ELR (cell line): ENCODE data around the gene MPHOSPH9.
"Not testable (repeated sequence)": the region's sequence is repeated elsewhere in the genome, so short reads cannot be mapped to it uniquely, and the experiment has no call there.

Source experiments
- DNase-seq: peaks from one replicate; pipeline ENCODE4 v3.0.0-alpha.2; 2015; ENCODE audit warnings: low read depth

The MPHOSPH9 gene

DNA sequence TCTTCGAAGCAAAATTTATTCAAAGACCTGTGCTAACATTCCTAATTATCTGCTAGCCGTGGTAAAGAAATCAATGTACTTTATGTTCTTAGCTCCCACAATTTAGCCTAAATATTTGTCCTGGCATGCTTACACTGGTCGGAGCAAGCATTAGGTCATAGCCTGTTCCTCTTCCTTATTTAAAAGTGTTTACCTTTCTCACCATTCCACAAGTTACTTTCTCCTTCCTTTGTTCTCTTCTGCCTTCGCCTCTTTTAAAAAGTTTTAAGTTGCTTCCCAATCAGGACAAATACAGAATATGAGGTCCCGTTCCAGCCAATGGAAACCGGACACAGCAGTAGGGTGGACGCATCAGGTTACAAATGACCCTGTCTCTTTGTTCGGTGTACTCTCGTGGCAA lies 27.1 kb upstream of the MPHOSPH9 start:
- no peak for DNase-seq

- no peak for DNase-seq
Observed at GRCh38 chr12:123258593-123258992, 25.7 kb upstream of the MPHOSPH9 start.

- no peak for DNase-seq
Observed at GRCh38 chr12:123254853-123255446, 22.0 kb upstream of the MPHOSPH9 start.

GRCh38 chr12:123253641-123254459 lies 20.9 kb upstream of the MPHOSPH9 start:
- no peak for DNase-seq

GRCh38 chr12:123252365-123252764 lies 19.4 kb upstream of the MPHOSPH9 start:
- DNase-seq = not testable (repeated sequence)

DNA sequence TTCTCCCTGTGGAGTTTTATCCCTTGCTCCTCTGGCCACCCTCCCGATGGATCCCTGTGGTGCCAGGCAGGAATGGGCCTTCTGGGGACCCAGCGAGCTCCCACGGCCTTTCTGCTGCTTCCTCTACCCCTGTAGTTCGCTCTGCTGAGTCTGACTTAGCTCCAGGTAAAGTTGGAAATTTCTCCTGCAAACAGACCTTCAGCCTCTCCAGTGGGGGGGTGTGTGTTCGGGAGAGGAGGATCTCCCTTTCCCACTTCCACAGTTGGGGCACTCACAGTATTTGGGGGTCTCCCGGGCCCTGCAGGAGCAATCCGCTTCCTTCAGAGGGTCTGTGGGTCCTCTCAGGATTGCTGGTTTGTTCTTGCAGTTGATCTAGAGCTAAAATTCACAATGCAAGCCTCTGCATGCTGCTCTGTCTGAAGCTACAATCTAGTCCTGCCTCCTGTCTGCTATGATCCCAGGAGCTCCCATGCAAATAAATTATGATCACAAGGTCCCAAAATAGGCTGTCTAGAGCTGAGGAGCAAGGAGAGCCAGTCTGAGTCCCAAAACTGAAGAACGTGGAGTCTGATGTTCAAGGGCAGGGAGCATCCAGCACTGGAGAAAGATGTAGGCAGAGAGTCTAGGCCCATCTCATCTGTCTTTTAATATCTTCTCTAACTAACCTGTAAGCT lies 18.6 kb upstream of the MPHOSPH9 start:
- no peak for DNase-seq

GRCh38 chr12:123250471-123251383 lies 17.8 kb upstream of the MPHOSPH9 start:
- peak; percentile 10 for DNase-seq

GRCh38 chr12:123248996-123249741 lies 16.2 kb upstream of the MPHOSPH9 start:
- DNase-seq = not testable (repeated sequence)

DNA sequence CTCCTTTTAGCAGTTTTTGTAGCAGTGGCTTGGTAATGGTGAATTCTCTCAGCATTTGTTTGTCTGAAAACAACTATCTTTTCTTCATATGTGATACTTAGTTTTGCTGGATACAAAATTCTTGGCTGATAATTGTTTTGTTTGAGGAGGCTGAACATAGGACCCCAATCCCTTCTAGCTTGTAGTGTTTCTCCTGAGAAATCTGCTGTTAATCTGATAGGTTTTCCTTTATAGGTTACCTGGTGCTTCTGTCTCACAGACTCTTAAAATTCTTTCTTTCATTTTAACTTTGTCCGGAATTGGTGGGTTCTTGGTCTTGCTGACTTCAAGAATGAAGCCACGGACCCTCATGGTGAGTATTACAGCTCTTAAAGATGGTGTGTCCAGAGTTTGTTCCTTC lies 15.2 kb upstream of the MPHOSPH9 start:
- DNase-seq = not testable (repeated sequence)

- no peak for DNase-seq
Observed at GRCh38 chr12:123245678-123246077, 12.7 kb upstream of the MPHOSPH9 start.

DNA sequence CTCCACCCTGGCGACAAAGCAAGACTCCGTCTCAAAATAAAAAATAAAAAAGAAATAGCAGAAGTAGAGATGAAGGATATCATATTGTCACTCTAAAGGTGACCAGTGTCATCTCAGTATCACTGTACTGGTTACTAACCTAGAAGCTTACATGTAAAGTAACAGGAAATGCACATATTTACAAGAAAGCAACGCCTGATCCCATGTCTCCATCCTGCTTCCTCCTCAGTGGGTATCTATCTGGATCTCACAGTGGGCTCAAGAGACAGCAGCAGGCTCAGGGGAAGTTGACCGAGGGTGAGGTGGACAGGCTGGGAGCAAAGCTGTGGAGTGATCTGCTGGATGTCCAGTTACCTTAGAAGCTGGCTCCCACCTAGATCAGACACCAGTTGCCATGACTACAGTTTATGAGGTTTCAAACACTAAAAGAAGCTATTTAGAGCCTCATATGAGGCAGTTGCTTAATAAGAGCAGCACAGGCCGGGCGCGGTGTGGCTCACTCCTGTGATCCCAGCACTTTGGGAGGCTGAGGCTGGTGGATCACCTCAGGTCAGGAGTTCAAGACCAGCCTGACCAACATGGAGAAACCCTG lies 10.8 kb upstream of the MPHOSPH9 start:
- no peak for DNase-seq

DNA sequence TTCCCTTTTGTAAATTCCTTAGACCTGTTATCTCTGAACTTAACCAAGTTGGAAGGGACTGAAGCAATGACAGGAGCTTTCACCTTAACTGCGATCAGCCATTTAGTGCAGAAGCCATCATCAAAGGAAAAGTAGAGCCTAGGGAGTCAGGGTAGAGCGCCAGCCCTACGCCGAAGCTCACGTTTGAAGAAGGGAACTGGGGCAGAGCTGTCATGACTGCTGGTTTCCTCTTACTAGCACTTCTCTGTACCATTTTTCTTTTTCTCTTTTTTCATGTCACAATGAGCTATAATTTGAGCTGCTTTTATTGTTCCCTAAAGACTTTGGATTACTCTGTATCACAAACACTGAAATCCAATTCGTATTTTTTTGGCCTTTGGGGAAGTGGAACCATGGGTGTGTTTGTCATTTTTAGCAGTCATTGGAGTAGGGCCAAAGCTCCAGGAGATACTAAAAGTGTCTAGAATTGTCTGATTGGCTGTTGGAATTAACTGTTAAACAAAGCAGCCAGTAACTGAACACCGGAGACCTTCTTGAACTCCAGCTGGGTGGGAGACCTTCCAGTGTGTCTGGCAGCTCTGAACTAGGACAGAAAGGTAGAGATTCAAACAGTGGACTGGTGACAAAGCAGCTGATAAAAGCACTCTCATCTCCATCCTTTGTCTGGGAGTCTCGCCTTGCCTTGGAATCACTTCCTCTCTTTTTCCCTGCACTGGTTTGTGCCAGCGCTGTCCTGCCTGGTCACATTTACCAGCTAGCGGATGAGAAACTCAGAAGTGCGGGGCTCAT lies 9.4 kb upstream of the MPHOSPH9 start:
- DNase-seq = no peak

GRCh38 chr12:123238961-123239360 lies 6.0 kb upstream of the MPHOSPH9 start:
- no peak for DNase-seq

DNA sequence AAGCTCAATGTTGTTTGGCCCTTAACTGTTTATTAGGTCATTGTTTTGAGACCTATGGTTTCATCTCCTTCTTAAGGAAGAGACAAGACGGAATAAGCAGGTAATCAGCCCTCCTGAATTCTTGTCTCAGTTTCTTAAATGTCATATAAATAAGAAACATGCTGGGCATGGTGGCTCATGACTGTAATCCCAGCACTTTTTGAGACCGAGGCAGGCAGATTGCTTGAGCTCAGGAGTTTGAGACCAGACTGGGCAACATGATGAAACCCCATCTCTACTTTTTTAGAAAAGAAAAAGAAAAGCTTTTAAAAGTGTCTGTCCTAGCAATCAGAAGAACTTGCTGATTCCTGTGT lies 5.4 kb upstream of the MPHOSPH9 start:
- DNase-seq = no peak

DNA sequence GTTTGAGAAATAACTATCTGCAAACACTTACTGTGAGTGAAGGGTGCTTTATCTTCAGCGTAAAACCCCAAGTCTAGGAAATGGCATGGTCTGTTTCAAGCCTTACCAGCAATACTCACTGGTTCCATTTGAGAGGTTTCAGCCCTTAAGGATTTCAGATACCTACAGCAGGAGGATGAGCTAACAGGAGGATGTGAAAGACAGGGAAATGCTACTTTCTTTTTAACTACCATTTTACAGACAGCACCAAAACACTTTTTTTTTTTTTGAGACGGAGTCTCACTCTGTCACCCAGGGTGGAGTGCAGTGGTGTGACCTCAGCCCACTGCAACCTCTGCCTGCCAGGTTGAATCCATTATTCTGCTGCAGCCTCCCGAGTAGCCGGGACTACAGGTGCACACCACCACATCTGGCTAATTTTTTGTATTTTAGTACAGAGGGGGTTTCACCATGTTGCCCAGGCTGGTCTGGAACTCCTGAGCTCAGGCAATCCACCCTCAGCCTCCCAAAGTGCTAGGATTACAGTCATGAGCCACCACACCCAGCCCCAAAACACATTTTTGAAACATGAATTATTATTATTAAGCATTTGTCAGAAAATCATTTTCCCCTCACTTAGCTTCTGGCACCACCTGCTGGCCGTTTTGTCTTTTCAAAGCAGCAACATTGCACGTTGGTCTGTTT lies 4.8 kb upstream of the MPHOSPH9 start:
- peak; percentile 84 for DNase-seq

DNA sequence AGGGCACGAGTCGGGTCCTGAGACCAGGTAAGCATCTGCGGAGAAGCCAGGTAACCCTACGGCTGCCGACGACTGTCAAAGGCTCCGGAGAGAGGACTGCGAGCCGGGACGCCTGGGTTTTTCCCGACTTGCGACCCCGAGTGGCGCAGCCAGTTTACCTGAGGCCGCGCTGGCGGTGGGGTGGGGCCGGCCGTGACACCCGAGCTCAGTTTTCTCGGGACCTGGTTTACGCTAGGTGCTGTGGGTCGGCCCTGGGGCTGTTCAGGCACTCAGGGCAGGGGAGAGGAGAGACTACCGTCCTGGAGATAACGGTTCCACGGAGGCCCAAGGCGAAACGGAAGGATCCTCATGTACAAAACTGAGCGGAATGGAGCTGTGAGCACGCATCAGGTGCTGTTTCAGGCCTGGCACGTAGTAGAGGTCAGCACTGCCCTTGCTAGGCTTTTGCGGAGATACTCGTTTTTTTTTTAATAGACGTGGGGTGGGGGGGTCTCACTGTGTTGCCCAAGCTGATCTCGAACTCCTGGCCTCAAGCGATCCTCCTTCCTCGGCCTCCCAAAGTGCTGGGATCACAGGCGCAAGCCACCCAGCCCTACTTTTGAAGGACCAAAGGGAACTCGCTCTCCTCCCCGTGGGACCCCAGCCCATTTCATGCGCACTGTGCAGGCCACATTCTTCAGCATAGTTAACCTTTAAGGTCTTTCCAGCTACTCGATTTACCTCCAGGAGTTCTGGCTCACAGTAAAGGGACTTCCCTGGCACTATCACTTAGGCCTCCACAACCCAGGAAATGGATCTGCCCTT lies 766 bp upstream of the MPHOSPH9 start:
- DNase-seq = peak; percentile 43

- no peak for DNase-seq
Observed at GRCh38 chr12:123232472-123232806, 502 bp downstream of the MPHOSPH9 start.

- DNase-seq = peak; percentile 18
Observed at GRCh38 chr12:123231931-123232330, 1.0 kb downstream of the MPHOSPH9 start.

- no peak for DNase-seq
Observed at GRCh38 chr12:123229051-123229450, 3.9 kb downstream of the MPHOSPH9 start.
